ENCODE results near the gene CAVIN2.

The CAVIN2 gene

GRCh38 chr2:191840921-191841320 lies 6.0 kb downstream of the CAVIN2 start:
- FAIRE-seq (no peak), DNase-seq (ENCODE audit: insufficient read length, low spot score) (no peak)
- TF ChIP-seq CTCF (IDR thresholded peaks at IDR 0.05; ENCODE audit: insufficient read depth, missing control alignments) = no peak

- no peak for TF ChIP-seq CTCF (IDR thresholded peaks at IDR 0.05; ENCODE audit: insufficient read depth, missing control alignments)
- no peak for DNase-seq (ENCODE audit: insufficient read length, low spot score)
These were observed 6.7 kb downstream of the CAVIN2 start for GRCh38 chr2:191839918-191840804.

GRCh38 chr2:191838526-191838925 lies 8.4 kb downstream of the CAVIN2 start:
- TF ChIP-seq CTCF (IDR thresholded peaks at IDR 0.05; ENCODE audit: insufficient read depth, missing control alignments) = no peak
- FAIRE-seq (no peak), DNase-seq (ENCODE audit: insufficient read length, low spot score) (no peak)

More at GRCh38 chr2:191839918-191840804, 6.7 kb downstream of the CAVIN2 start:
- no peak for FAIRE-seq

GRCh38 chr2:191836853-191837769 lies 9.8 kb downstream of the CAVIN2 start:
- DNase-seq (ENCODE audit: insufficient read length, low spot score) = no peak
- TF ChIP-seq CTCF (IDR thresholded peaks at IDR 0.05; ENCODE audit: insufficient read depth, missing control alignments) = no peak
- no peak for FAIRE-seq

GRCh38 chr2:191836471-191836852 lies 10.4 kb downstream of the CAVIN2 start:
- DNase-seq (ENCODE audit: insufficient read length, low spot score) (no peak), FAIRE-seq (no peak)
- TF ChIP-seq CTCF (IDR thresholded peaks at IDR 0.05; ENCODE audit: insufficient read depth, missing control alignments) = no peak

- DNase-seq (ENCODE audit: insufficient read length, low spot score) (no peak), FAIRE-seq (no peak)
These were observed 11.1 kb downstream of the CAVIN2 start for GRCh38 chr2:191835539-191836350.

More at GRCh38 chr2:191835539-191836350, 11.1 kb downstream of the CAVIN2 start:
- TF ChIP-seq CTCF (IDR thresholded peaks at IDR 0.05; ENCODE audit: insufficient read depth, missing control alignments) = no peak
